Immature natural killer cell (primary cell): ENCODE measurements around the gene CFAP68. TPM values are rescaled to one million over a fixed set of nuclear protein-coding genes. Genes with fewer than 3 reads are reported as not detected.

Experiments used
- DNase-seq, 3 donors: peaks; one replicate each; pipeline ENCODE4 v3.0.0; 2022; ENCODE audit warnings: mixed read lengths in 1 of 3
- H3K27ac Mint-ChIP-seq, 6 donors: one replicate each; pipeline ENCODE4 v1.8.0; 2020; ENCODE audit warnings: mixed read lengths in 6 of 6, mild to moderate bottlenecking in 5 of 6, inconsistent platforms in 4 of 6, moderate library complexity in 3 of 6
- H3K27me3 Mint-ChIP-seq, 3 donors: one replicate each; pipeline ENCODE4 v1.8.0; 2020 to 2021; ENCODE audit warnings: low read depth in 3 of 3, mild to moderate bottlenecking in 3 of 3, mixed read lengths in 3 of 3, moderate library complexity in 3 of 3, inconsistent platforms in 1 of 3
- H3K36me3 Mint-ChIP-seq, 3 donors: one replicate each; pipeline ENCODE4 v1.8.0; 2020; ENCODE audit warnings: mixed read lengths in 3 of 3, inconsistent platforms in 2 of 3, mild to moderate bottlenecking in 2 of 3
- H3K4me1 Mint-ChIP-seq, 2 donors: one replicate each; pipeline ENCODE4 v1.8.0; 2020; ENCODE audit warnings: inconsistent platforms in 2 of 2, mild to moderate bottlenecking in 2 of 2, mixed read lengths in 2 of 2, moderate library complexity in 1 of 2
- H3K4me3 Mint-ChIP-seq, 5 donors: one replicate each; pipeline ENCODE4 v1.8.0; 2020; ENCODE audit warnings: mild to moderate bottlenecking in 5 of 5, mixed read lengths in 5 of 5, inconsistent platforms in 3 of 5, moderate library complexity in 3 of 5
- H3K9me3 Mint-ChIP-seq, 6 donors: one replicate each; pipeline ENCODE4 v1.8.0; 2020; ENCODE audit warnings: mild to moderate bottlenecking in 6 of 6, mixed read lengths in 6 of 6, inconsistent platforms in 4 of 6, moderate library complexity in 3 of 6
- polyA plus RNA-seq, 3 donors: library from polyadenylated mRNA; unstranded; fragments of 300-500 nt; fragmentation: Illumina TruSeq; gene quantifications; one replicate each; pipeline ENCODE4 v1.2.3, GENCODE V29; 2021

The CFAP68 gene
- polyA plus RNA-seq, 3 donors from 2014 or later: 12.4 to 14.5 (median 12.6) TPM

DNA sequence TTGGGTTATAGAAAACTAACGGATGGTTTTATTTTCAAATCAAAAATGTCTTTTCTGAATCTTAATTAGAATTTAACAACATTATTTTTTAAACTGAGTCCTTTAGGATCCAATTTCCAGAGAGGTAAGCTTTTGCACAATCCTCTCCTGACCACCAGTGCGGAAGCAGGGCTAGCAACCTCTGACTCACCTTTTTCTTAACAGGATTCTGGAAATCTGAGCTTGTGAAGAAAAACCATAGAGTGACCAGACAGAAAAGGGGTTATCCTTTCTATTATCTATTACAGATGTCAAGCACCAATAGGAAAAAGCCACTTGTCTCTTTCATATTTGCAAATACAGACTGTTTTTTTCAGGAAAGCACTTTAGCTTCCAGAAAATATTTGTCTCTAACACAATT lies 33.3 kb upstream of the CFAP68 start:
- H3K36me3 Mint-ChIP-seq: peaks cover 16 to 51% (median 16%) of the 10 kb centered on the region in 3 donors
- no peaks in the 10 kb centered on the region for H3K27me3 Mint-ChIP-seq
- no peaks in the 10 kb centered on the region for H3K9me3 Mint-ChIP-seq
- no peak for DNase-seq
- peaks cover 0 to 5% of the 10 kb centered on the region in 2 donors for H3K4me1 Mint-ChIP-seq
- no peak overlapping the region for H3K4me3 Mint-ChIP-seq
- no peak overlapping the region for H3K27ac Mint-ChIP-seq

DNA sequence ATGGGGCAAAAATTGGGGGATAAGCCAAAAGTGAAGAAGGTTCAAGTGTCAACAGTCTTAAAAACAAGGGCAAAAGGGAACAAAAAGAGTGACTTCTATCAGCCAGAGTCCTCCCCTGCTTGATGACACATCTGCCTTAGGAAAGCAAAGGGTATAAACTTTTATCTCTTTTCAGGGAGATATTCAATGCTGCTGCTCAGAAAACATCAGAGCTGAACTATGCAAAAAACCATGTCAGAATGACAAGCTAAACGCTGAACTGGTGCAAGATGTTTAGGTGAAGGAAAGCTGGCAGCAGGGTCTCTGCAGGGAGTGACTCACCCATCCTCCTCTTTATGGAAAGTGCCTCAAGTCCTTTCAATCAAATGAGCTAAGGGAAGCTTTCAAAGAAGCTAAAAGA lies 32.7 kb upstream of the CFAP68 start:
- Mint-ChIP-seq H3K36me3 (peaks cover 16 to 54% (median 19%) of the 10 kb centered on the region in 3 donors), H3K27me3 (no peaks in the 10 kb centered on the region), H3K9me3 (no peaks in the 10 kb centered on the region), H3K27ac (no peak overlapping the region), H3K4me3 (no peak overlapping the region), H3K4me1 (no peaks in the 10 kb centered on the region)
- no peak for DNase-seq

DNA sequence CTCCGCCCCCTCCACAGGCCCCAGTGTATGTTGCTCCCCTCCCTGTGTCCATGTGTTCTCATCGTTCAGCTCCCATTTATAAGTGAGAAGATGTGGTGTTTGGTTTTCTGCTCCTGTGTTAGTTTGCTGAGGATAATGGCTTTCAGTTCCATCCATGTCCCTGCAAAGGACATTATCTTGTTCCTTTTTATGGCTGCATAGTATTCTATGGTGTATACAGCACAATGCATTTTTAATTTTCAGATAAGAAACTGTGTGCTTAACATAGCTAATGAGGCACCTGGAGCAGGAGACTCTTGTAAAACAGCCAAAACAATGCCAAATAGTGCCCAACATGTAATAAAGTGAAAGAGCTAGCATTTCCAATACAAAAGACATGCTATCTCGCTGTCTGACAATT lies 29.7 kb upstream of the CFAP68 start:
- Mint-ChIP-seq H3K9me3 (no peaks in the 10 kb centered on the region), H3K27ac (no peak overlapping the region), H3K4me1 (no peaks in the 10 kb centered on the region), H3K36me3 (peaks cover 13 to 63% (median 33%) of the 10 kb centered on the region in 3 donors), H3K4me3 (no peak overlapping the region), H3K27me3 (no peaks in the 10 kb centered on the region)
- no peak for DNase-seq

DNA sequence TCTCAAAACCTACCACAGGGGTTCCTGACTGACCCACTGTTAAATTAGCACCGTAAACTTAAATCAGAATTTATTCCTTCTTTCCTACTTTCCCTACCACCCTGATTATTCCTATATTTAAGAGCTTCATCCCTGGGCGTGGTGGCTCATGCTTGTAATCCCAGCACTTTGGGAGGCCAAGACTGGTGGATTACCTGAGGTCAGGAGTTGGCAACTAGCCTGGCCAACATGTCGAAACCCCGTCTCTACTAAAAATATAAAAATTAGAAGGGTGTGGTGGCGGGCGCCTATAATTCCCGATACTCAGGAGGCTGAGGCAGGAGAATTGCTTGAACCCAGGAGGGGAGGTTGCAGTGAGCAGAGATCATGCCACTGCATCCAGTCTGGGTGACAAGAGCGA lies 28.3 kb upstream of the CFAP68 start:
- DNase-seq: no peak
- Mint-ChIP-seq H3K9me3 (no peaks in the 10 kb centered on the region), H3K36me3 (peaks cover 21 to 70% (median 41%) of the 10 kb centered on the region in 3 donors), H3K27ac (no peak overlapping the region), H3K4me1 (no peaks in the 10 kb centered on the region), H3K4me3 (no peak overlapping the region), H3K27me3 (no peaks in the 10 kb centered on the region)

DNA sequence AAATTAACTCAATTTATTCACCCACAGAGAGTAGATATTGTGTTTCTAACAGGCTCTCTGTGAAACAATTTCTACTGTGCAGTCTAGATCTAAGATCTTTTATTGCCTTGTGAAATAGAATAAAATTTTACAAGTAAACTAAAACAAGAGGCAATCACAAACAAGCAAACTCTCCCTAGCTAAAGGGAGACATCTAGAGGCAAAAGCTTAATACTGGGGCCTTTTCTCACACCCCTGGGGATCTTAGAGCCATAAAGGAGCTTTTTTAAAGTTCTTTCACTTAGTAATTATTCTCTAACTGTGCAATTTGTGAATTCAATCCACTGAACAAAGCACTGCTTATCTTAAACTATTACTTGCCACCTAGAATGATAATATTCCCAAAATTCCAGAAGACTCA lies 27.7 kb upstream of the CFAP68 start:
- Mint-ChIP-seq H3K36me3 (peaks cover 21 to 70% (median 41%) of the 10 kb centered on the region in 3 donors), H3K4me3 (no peak overlapping the region), H3K4me1 (no peaks in the 10 kb centered on the region), H3K9me3 (no peaks in the 10 kb centered on the region), H3K27me3 (no peaks in the 10 kb centered on the region), H3K27ac (peak overlapping the region in 1 of 6 donors; percentile 12)
- no peak for DNase-seq

DNA sequence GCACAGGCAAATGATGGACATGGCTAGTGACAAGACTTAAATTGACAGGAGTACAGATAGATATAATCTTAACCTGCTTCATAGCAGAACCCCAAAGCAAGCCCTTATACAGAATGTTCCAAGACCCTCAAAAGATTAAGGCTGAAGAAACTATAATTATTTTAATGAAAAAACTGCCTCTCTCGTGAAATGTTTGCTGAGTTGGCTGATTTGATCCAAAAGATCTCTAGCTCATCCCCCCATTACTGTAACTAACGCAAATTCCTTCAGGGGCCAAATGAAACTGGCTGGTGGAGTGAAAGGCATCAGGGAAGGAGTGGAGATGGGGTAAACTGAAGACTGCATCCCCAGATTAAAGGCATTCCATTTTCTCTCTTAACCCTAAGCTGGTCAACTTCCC lies 27.2 kb upstream of the CFAP68 start:
- Mint-ChIP-seq H3K4me3 (no peak overlapping the region), H3K4me1 (no peaks in the 10 kb centered on the region), H3K9me3 (no peaks in the 10 kb centered on the region), H3K27me3 (no peaks in the 10 kb centered on the region), H3K27ac (peak overlapping the region in 1 of 6 donors; percentile 12), H3K36me3 (peaks cover 17 to 68% (median 43%) of the 10 kb centered on the region in 3 donors)
- DNase-seq: no peak

DNA sequence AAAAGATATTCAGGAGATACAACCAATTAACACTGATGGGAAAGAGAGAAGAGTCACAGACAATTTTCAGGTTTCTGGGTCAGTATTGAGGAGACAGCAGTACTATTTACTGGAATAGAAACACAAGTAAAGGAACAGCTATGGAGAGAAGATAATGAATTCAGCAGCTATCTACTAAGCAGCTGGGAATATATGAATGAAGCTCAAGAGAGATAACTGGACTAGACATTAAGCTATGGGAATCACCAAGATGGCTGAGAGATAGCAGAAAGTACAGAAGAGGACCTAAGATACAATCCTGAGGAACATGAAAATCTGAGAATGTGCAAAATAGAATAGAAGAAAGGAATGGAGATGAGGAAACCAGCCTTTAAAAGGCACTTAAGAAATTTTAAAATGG lies 23.8 kb upstream of the CFAP68 start:
- peak overlapping the region in 1 of 6 donors; percentile 1 for H3K27ac Mint-ChIP-seq
- peaks cover 29 to 65% (median 54%) of the 10 kb centered on the region in 3 donors for H3K36me3 Mint-ChIP-seq
- no peaks in the 10 kb centered on the region for H3K4me1 Mint-ChIP-seq
- no peaks in the 10 kb centered on the region for H3K9me3 Mint-ChIP-seq
- no peak overlapping the region for H3K4me3 Mint-ChIP-seq
- H3K27me3 Mint-ChIP-seq: no peaks in the 10 kb centered on the region
- no peak for DNase-seq

DNA sequence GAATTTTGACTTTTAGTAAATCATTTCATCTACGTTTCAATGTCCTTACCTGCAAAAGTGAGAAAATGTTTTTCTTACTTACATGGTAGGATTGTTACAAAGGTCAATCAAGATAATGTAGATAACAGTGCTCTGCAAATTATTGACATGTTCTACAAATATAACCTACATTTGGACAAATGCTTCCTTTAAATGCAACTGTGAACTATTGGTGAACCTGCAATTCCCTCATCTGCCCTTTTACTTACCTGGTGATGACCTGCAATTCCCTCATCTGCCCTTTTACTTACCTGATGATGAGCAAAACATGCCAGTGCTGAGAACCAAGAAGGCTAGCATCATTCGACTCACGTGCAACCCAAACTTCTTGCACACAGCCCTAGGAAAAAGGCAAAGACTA lies 19.1 kb upstream of the CFAP68 start:
- Mint-ChIP-seq H3K27ac (no peak overlapping the region), H3K9me3 (no peaks in the 10 kb centered on the region), H3K27me3 (peaks cover 0 to 2% (median 0%) of the 10 kb centered on the region in 3 donors), H3K4me1 (no peaks in the 10 kb centered on the region), H3K4me3 (no peak overlapping the region), H3K36me3 (peaks cover 32 to 60% (median 38%) of the 10 kb centered on the region in 3 donors)
- DNase-seq: no peak

DNA sequence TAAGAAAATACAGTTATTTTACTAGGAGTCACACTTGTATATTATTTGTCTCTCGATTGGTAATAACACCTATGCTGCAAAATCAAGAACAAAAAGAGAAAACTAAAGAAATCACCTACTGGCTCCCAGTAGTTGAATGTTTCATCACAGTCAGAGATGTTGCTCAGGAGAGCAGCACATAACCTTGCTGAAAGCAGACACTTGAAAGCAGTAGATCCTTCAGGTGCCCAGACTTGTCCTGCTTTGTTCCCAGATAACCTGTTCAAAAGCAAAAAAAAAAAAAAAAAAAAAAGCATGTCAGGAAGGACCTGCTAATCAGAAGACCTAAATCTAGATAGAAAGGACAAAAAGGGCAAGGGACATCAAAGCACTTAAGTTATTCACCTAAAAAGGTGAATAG lies 9.2 kb upstream of the CFAP68 start:
- Mint-ChIP-seq H3K27ac (peak overlapping the region in 1 of 6 donors; percentile 91), H3K9me3 (no peaks in the 10 kb centered on the region), H3K4me3 (peak overlapping the region in 3 of 5 donors; percentile 27 to 92 (median 32)), H3K36me3 (peaks cover 16 to 32% (median 20%) of the 10 kb centered on the region in 3 donors), H3K4me1 (peaks cover 18 to 35% of the 10 kb centered on the region in 2 donors), H3K27me3 (peaks cover 5 to 14% (median 12%) of the 10 kb centered on the region in 3 donors)
- no peak for DNase-seq

DNA sequence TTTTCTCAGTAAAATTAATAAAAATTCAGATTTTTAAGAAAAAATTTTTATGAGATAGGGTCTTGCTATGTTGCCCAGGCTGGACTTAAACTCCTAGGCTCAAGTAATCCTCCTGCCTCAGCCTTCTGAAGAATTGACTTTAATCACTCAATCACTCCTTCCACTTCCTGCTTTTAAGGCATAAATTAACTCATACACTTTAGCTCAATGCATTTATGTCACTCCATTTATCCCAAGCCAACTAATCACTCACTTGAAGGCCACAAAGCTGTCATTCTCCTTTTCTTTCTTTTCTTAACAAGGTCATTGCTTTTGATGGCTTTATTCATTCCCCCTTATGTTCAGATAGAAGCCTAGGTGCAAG lies 8.8 kb upstream of the CFAP68 start:
- H3K27me3 Mint-ChIP-seq: peaks cover 5 to 14% (median 12%) of the 10 kb centered on the region in 3 donors
- no peaks in the 10 kb centered on the region for H3K9me3 Mint-ChIP-seq
- peaks cover 18 to 35% of the 10 kb centered on the region in 2 donors for H3K4me1 Mint-ChIP-seq
- peaks cover 16 to 31% (median 20%) of the 10 kb centered on the region in 3 donors for H3K36me3 Mint-ChIP-seq
- H3K27ac Mint-ChIP-seq: peak overlapping the region; percentile 91 to 96 (median 94)
- peak overlapping the region; percentile 91 to 95 (median 93) for H3K4me3 Mint-ChIP-seq
- DNase-seq: no peak

DNA sequence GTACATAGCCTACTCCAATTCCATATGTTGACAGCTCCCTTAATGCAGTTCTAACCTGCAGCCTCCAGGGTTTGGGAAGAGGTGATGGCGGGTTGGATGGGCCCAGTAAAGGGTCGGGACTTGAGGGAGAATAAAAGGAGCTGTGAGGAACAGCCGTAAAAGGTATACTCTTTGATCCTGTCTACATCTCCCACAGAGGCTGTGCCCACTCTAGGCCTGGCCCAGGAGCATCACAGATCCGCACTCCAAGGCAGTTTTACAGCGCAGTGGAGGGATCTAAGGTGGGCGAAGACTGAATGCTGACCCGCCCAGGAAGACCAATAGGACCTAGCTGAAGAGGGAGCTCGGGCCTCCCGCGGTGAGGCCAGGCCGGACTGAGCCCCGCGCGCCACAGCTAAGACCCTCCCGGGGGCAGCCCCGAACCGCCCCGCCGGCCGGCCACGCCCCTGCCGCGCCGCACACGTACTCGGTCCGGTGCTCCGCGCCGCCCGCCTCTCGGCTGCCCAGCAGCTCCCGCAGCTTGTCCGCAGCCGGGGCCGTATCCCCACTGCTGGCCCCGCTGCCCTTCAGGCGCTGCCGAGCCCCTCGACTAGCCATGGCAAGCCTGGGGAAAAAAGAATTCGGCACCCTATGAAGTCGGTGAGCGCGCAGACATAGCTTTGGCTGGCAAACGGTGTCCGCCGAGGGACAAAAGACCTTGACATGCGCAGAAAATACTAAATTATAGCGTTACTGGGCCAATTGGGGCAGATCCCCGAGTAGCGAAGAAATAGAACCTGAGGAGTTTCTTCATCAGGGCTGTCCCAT lies 8.3 kb upstream of the CFAP68 start, which contains the start of gene ALG9:
ALG9 (minus strand) TSS at position 696 of the 807 bp plus-strand sequence; CDS start at position 597, 99 bp downstream.
- DNase-seq: peak; percentile 86 to 88 (median 87)
- peak within 1 kb of the TSS; percentile 91 to 95 (median 93) for H3K4me3 Mint-ChIP-seq
- peak within 1 kb of the TSS; percentile 91 to 96 (median 94) for H3K27ac Mint-ChIP-seq
- H3K9me3 Mint-ChIP-seq: no peaks in the 10 kb centered on the region
- H3K36me3 Mint-ChIP-seq: peaks cover 16 to 31% (median 20%) of the 10 kb centered on the region in 3 donors
- peaks cover 18 to 35% of the 10 kb centered on the region in 2 donors for H3K4me1 Mint-ChIP-seq
- peaks cover 5 to 14% (median 12%) of the 10 kb centered on the region in 3 donors for H3K27me3 Mint-ChIP-seq

DNA sequence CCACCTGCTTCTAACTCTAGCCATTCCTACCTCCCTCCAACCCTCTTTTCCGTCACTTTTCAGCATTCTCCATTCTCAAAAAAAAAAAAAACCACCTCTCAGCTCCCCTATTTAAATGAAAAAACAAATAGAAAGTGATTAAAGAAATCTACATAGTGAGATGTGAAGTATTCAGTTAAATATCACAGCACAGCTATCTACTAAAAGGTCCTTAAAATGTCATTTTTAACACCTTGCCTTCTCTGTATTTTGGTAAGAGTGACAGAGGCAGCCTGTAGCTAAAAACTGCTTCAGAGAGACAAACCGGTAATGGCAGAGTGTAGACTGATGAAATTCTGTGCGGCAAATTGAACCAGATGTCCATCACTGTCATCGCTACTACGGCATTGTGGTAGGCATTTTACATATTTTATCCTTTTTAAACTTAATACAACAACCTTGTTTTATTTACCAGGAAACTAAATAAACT lies 7.6 kb upstream of the CFAP68 start:
- Mint-ChIP-seq H3K36me3 (peaks cover 12 to 26% (median 16%) of the 10 kb centered on the region in 3 donors), H3K27me3 (peaks cover 5 to 14% (median 12%) of the 10 kb centered on the region in 3 donors), H3K4me1 (peaks cover 18 to 35% of the 10 kb centered on the region in 2 donors), H3K4me3 (peak overlapping the region; percentile 88 to 95 (median 92)), H3K27ac (peak overlapping the region; percentile 84 to 96 (median 92)), H3K9me3 (no peaks in the 10 kb centered on the region)
- DNase-seq: no peak

DNA sequence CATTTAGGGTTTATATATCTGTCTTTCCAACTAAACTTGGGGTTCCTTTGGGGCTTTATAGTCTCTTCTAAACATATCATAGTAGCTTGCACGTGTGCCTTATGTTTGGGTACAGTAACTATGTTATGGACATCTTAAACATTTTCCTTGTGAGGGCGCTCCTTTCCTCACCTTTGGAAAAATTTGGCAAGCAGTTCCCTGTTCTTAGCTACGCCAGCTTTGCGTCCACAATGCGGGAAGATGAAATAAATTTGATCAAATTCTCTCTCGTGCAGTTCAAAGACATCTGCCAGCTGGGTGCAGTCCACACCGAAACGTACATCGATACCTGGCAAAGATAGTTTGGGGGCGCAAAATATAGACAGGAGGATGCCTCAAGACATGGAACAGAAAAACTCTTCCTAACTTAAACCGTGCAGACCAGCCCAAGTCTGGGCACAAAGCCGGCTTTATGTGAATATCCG lies 924 bp upstream of the CFAP68 start:
- Mint-ChIP-seq H3K9me3 (no peaks in the 10 kb centered on the region), H3K4me3 (peak overlapping the region; percentile 92 to 99 (median 94)), H3K27me3 (peaks cover 5 to 9% (median 6%) of the 10 kb centered on the region in 3 donors), H3K4me1 (peaks cover 14 to 20% of the 10 kb centered on the region in 2 donors), H3K36me3 (peaks cover 0 to 9% (median 0%) of the 10 kb centered on the region in 3 donors), H3K27ac (peak overlapping the region; percentile 99 to 100 (median 100))
- no peak for DNase-seq

DNA sequence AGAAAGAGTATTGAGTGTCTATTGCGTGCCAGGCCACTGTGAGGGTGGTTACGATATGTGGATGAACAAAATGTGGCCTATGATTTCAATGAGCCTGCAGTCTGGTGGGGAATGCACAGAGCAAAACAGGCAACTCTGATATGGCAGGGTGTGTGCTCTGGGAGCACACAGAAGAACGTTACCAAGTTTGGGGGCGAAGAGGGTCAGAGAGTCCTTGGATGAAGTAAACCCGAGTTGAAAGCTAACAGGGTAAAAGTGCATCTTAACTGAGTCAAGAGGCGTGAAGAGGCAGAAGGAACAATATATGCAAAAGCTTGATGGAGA lies 258 bp downstream of the CFAP68 start:
- H3K27ac Mint-ChIP-seq: peak overlapping the region; percentile 99 to 100 (median 100)

More for the DNA sequence above, 258 bp downstream of the CFAP68 start:
- peak overlapping the region; percentile 92 to 99 (median 94) for H3K4me3 Mint-ChIP-seq
- peaks cover 5 to 9% (median 6%) of the 10 kb centered on the region in 3 donors for H3K27me3 Mint-ChIP-seq
- peaks cover 14 to 20% of the 10 kb centered on the region in 2 donors for H3K4me1 Mint-ChIP-seq
- peaks cover 0 to 5% (median 0%) of the 10 kb centered on the region in 3 donors for H3K36me3 Mint-ChIP-seq
- no peak for DNase-seq
- no peaks in the 10 kb centered on the region for H3K9me3 Mint-ChIP-seq
